HFFc6 (cell line): ENCODE measurements around the gene FAM13A. TPM values are rescaled to one million over a fixed set of nuclear protein-coding genes. Genes with fewer than 3 reads are reported as not detected.

ENCODE experiments used
- DNase-seq: peaks from one replicate; pipeline ENCODE4 v3.0.0-alpha.2; 2018
- H3K27ac Mint-ChIP-seq: 2 replicates; pipeline ENCODE4 v1.8.0; 2020; ENCODE audit warnings: mild to moderate bottlenecking, mixed read lengths
- H3K27me3 Mint-ChIP-seq: 2 replicates; pipeline ENCODE4 v1.8.0; 2021; ENCODE audit warnings: mild to moderate bottlenecking, moderate library complexity, mixed read lengths; ENCODE audit not compliant: insufficient read depth
- H3K36me3 Mint-ChIP-seq: 2 replicates; pipeline ENCODE4 v1.8.0; 2021; ENCODE audit warnings: low read depth, mixed read lengths
- H3K4me1 Mint-ChIP-seq: 2 replicates; pipeline ENCODE4 v1.8.0; 2020; ENCODE audit warnings: low read depth, mixed read lengths
- H3K4me3 Mint-ChIP-seq: 2 replicates; pipeline ENCODE4 v1.8.0; 2020; ENCODE audit warnings: mild to moderate bottlenecking, moderate library complexity, mixed read lengths
- H3K9me3 Mint-ChIP-seq: 2 replicates; pipeline ENCODE4 v1.8.0; 2020; ENCODE audit warnings: mild to moderate bottlenecking, mixed read lengths
- CTCF ChIP-seq: fragments of 200-600 bp; sonication (generic); IDR thresholded peaks from 2 replicates; pipeline ENCODE4 v1.5.0; 2021; ENCODE audit warnings: antibody characterized with exemption, mild to moderate bottlenecking
- total RNA-seq, 6 experiments: library from RNA; stranded (reverse); fragmentation: NEBNext Ultra II Directional; extraction: Animal tissue kit (Norgen Biotek cat#: 25700); gene quantifications; 2 replicates in 1 of 6; 3 replicates in 5 of 6; pipeline ENCODE4 v1.2.3, GENCODE V29; 2021

Gene FAM13A
- total RNA-seq, 6 experiments from 2014 or later, result 8.0 to 11.2 (median 9.7) TPM

- Mint-ChIP-seq H3K4me3 (no peak overlapping the region), H3K36me3 (peaks cover 11% of the 10 kb centered on the region), H3K9me3 (no peaks in the 10 kb centered on the region), H3K27ac (no peak overlapping the region), H3K27me3 (no peaks in the 10 kb centered on the region; the same call in 1 of the 2 replicates), H3K4me1 (0 out of 2 replicates have a peak, but pooled peaks cover 6% of the 10 kb centered on the region)
- no peak for TF ChIP-seq CTCF
- DNase-seq, result no peak
Measured at GRCh38 chr4:88725986-88726385, 331.0 kb downstream of the FAM13A start.

GRCh38 chr4:88725143-88725542 lies 331.8 kb downstream of the FAM13A start:
- no peak overlapping the region for H3K27ac Mint-ChIP-seq
- H3K4me3 Mint-ChIP-seq, result no peak overlapping the region
- peaks cover 16% of the 10 kb centered on the region for H3K36me3 Mint-ChIP-seq
- no peaks in the 10 kb centered on the region for H3K9me3 Mint-ChIP-seq
- H3K4me1 Mint-ChIP-seq, result 0 out of 2 replicates have a peak, but pooled peaks cover 6% of the 10 kb centered on the region
- no peaks in the 10 kb centered on the region; the same call in 1 of the 2 replicates for H3K27me3 Mint-ChIP-seq
- no peak for TF ChIP-seq CTCF
- DNase-seq, result no peak

GRCh38 chr4:88724406-88724805 lies 332.6 kb downstream of the FAM13A start:
- Mint-ChIP-seq H3K36me3 (peaks cover 16% of the 10 kb centered on the region), H3K4me3 (no peak overlapping the region), H3K27me3 (no peaks in the 10 kb centered on the region; the same call in none of the 2 replicates), H3K27ac (no peak overlapping the region), H3K9me3 (no peaks in the 10 kb centered on the region), H3K4me1 (peaks cover 8% of the 10 kb centered on the region; the same call in 1 of the 2 replicates)
- DNase-seq, result no peak
- TF ChIP-seq CTCF, result no peak

GRCh38 chr4:88722828-88723227 lies 334.2 kb downstream of the FAM13A start:
- Mint-ChIP-seq H3K9me3 (peaks cover under 1% of the 10 kb centered on the region; the same call in 1 of the 2 replicates), H3K4me1 (peaks cover 15% of the 10 kb centered on the region), H3K4me3 (no peak overlapping the region), H3K27me3 (no peaks in the 10 kb centered on the region; the same call in none of the 2 replicates), H3K36me3 (peaks cover 24% of the 10 kb centered on the region), H3K27ac (no peak overlapping the region)
- no peak for TF ChIP-seq CTCF
- no peak for DNase-seq

- H3K9me3 Mint-ChIP-seq, result peaks cover 5% of the 10 kb centered on the region
- H3K27me3 Mint-ChIP-seq, result no peaks in the 10 kb centered on the region; the same call in none of the 2 replicates
Measured at GRCh38 chr4:88722276-88722780, 334.7 kb downstream of the FAM13A start.

More at GRCh38 chr4:88722276-88722780, 334.7 kb downstream of the FAM13A start:
- Mint-ChIP-seq H3K36me3 (peaks cover 29% of the 10 kb centered on the region), H3K4me1 (peaks cover 15% of the 10 kb centered on the region), H3K27ac (no peak overlapping the region), H3K4me3 (no peak overlapping the region)
- no peak for TF ChIP-seq CTCF
- DNase-seq, result no peak
